GM19455 (cell line): ENCODE results near the gene MRAS.
"Not testable (repeated sequence)": the region's sequence is repeated elsewhere in the genome, so short reads cannot be mapped to it uniquely, and the experiment has no call there.

Experiments used
- ATAC-seq: cut with Tn5 transposase; IDR thresholded peaks from one replicate; pipeline ENCODE4 v1.9.1; 2021; ENCODE audit not compliant: unreplicated experiment

MRAS gene

DNA sequence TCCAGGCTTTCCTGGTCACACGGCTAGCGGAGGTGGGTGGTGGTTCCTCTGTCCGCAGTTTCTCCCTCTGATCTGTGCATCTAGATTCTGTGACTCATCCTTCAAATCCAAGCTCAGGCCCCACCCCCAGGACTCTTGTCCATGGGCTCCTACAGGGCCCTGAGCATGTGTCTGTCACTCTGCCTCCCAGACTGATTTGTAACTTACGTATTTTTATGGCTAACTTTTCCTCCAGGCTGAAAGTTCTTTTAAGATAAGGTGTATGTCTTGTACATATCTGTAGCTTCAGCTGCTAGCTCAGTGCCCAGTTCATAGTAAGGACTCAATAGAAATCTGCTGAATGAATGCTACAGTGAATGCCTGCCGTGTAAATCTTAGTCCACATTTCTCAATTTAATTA, 94.1 kb downstream of the MRAS start:
- ATAC-seq = no peak

DNA sequence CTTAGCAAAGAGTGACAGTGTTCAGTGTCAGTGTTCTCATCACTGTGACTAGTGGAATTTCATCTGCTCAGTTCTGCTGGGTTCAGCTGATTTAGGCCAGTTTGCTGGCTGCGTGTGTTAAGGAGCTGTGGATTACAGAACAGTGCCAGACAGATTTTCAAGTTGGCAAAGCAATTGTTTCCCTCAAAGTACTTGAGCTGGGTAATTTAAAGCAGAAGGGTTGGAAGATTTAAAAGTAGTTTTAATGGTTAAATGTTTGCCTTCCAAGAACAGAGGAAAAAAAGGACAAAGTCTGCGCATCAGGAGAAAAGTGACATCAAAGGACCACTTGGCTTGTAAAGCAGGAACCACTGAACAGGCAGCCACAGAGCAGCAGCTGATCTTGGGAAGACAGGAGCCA, 94.7 kb downstream of the MRAS start:
- ATAC-seq = no peak

DNA sequence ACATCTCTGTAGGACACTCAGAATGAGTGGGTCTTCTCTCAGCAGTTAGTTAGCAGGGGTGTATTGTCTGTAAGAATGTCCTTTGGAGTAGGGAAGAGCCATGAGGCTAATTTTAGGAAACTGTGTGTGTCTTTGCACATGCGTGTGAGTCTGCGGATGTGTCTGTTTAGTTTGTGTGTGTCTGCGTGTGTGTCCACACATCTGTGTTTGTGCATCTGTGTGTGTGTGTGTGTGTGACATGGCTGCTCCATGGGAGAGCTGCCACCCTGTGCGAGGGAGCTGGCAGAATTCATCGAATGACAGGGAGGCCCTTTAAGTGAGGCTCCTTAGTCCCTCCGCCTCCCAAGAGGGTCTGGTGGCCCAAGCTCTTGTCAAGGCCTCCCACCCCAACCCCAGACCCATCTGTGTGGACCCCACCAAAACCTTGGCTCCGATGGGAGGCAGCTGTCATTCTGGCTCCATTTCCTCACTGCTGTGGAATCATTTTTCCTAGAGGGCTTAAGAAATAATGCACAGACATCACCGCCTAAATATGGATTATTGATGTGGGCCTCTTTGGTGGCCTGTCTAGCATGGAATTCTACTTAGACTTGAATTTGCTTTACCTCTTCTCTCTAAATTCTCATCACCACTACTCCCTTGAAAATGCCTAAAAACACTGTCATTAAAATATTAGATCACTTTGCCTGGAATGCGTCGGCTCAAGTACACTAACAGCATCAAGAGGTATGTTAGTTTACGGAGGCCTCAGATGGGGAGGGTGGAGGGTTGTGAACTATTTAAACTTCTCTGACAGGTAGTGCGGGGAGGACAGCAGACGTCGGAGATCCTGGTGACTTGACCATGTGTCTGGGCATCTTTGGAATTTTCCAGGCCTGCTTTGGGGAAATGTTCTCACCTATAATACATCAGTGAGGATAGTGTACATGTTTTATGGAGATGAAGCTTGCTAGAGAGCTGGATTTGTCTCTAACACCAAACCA, 95.4 kb downstream of the MRAS start:
- no peak for ATAC-seq

DNA sequence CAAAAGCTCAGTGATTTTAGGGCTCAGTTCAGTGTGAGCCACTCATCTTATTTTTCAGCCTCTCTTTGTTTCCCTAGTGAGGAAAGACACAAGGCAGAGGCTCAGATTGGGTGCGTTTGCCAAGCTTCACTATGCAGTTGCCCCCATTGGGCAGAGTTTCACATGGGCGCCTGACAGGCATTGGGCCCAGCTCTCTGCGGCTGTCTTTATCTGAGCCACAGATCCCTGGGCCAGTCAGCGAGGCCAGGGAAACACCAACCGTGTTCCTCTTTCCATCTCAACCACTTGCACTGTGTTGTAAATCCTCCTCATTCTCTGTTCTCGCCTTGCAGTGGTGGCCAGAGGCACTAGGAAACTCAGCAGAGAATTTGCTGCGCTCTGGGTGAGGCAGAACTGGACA, 96.9 kb downstream of the MRAS start:
- no peak for ATAC-seq

DNA sequence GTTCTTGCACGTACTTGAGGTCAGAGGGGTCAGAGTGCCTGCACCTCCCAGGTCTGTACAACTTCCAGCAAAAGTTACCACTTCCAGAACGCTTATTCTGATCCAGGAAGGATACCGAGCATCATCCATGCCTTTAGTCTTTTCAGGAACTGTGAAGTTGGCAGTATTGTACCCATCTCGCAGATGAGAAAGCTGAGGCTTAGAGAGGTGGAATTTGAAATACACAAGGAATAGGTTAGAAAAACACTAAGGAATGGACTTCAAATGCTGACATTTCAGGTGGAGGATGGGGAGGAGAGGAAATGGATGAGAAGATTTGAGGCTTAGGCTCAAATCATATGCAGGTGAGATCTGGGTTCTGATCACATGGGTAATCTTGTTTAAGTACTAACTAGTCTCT, 97.3 kb downstream of the MRAS start:
- ATAC-seq = no peak

DNA sequence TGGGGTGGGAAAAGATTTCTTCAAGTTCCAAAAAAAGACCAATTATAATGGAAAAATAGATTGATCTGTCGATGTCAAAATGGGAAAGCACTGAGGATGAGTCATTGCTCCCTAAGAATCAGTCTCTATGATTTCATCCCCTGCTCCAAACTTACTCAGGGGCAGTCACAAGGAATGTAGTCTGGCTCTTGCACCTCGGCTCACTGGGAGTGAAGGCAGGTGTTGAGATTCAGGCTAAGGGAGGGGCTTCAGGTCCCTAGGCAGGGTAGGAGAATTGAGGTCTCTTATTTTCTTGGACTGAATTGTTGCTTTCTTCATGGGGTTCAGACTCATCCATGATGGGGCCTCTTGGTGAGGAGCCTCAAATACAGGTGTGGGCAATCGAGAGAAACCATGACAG, 100.3 kb downstream of the MRAS start:
- no peak for ATAC-seq

DNA sequence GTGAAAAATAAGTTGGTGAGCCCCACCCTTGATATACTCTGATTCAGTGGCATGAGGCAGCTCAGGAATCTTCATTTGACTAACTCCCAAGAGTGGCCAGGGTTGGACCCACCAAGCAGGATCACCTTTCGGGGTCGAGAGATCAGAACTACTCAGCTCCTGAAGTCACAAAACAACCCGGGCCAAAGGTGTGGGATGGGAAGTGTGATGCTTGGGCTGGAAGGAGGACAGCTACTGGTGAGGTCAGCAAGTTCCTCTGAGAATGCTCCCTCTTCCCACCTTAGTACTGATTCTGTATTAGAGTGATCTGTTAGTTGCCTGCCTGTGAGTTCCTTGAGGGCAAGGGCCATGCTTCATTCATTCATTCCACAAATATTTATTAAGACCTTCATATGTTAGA, 101.1 kb downstream of the MRAS start:
- ATAC-seq = no peak

DNA sequence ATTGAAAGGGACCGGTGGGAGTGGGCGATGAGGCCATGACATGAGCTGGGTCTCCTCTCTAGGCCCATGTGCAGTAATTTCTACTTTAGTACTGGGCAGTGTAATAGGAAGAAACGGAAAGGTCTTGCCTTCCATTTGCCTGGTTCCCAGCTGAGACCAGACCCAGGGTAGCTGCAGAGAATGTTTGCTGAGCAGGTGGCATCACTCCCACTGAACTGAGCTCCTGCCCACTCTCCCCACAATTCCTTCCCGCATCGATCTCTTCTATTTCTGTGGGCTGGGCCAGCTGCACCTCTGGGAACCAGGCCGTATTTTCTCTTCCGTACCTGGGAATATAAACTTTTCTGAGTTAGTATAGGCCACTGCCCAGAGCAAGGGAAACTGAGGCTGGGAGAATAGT, 101.8 kb downstream of the MRAS start:
- ATAC-seq = no peak

DNA sequence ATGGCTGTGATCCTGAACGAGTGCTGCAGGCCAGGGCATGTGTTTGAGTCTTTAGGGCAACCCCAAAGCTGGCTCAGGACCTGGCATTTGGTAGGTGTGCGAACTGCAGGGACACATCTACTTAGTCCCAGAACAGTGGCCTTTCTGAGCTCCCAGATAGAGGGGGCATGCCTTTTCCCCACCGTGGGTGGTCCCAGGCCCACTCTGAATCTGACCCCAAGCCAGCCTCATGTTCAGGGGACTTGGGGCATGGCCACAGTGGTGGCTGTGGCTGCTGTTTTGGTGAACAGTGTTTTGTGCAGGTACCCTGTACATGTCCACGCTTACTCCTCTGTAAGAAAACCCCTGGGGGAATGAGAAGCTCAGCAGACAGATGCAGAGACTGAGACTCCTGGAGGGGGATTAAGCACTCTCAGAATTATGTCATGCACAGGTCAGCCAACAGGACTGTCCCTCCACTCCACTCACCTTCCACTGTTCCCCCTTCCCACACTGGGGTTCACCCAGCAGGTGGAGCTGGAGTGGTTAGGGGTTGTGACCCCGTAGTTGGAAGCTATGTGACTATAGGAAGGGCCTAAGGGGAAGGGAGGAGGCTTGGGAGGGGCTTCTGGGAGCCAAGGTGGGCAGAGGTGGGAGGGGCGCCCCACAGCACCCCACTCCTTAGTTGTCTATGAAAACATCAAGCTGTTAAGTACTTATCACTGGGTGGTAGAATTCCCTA, 102.5 kb downstream of the MRAS start:
- ATAC-seq = no peak

DNA sequence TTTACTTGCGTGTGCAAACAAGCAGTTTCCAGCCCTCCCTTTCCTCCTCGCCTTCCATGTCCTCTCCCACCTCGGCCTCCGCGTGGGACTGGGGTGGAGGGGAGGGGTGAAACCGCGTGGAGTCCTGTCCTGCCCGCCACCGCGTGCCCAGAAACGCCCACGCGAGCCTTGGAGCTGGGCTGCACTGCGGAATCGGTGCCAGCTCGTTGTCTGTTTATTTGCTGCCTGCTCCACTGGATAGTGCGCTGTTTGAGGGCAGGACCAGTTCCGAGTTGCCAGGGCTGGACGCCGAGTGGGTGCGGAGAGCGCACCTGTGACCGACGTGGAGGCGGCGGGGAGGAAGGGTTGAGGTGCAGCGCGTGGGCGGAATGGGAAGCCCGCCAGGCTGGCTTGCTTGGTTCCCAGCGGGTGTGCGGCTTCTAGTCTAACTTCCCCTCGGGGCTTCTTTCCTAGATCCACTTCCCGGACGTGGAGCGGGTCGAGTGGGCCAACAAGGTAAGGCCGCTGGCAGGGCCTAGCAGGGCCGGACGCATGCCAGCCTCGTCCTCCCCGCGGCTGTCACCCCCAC, 103.3 kb downstream of the MRAS start:
- no peak for ATAC-seq

DNA sequence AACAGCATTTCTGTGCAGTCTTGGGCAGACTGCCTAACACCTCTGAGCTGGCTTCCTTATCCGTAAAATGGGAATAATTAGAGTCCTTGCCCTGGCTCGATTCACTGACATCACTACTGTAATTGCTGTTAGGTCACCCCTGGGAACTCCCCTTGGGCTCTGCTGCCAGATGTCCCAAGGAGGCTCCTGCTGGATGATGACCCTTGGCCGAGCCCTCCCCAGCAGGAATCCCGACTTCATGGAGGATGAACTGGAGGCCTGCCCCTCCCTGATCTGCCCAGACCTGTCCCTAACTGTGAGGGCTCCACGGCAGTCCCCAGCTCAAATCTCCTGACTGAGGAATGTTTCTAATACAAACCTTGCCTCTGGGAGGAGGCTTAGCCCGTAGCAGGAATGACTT, 104.1 kb downstream of the MRAS start:
- ATAC-seq = no peak

DNA sequence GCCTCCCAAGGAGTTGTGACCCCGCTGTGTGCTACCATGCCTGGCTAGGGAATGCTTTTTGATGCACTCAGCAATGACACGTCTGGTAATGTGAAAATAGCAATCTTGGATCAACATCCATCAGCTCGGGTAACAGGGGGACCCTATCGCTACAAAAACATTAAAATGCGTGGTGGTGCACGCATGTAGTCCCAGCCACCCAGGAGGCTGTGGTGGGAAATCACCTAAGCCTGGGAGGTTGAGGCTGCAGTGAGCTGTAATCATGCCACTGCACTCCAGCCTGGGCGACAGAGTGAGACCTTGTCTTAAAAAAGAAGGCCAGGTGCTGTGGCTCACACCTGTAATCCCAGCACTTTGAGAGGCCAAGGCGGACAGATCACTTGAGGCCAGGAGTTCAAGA, 105.6 kb downstream of the MRAS start:
- not testable (repeated sequence) for ATAC-seq
